H9 (cell line): ENCODE measurements around the gene SPOCK3. TPM values are rescaled to one million over a fixed set of nuclear protein-coding genes. Genes with fewer than 3 reads are reported as not detected.
A peak's percentile ranks its signal among the peaks of the same experiment; 100 is the strongest.
"Not testable (repeated sequence)": the region's sequence is repeated elsewhere in the genome, so short reads cannot be mapped to it uniquely, and the experiment has no call there.

Experiments
- DNase-seq: peaks from one replicate; pipeline ENCODE4 v3.0.0-alpha.2; 2017
- H2AFZ ChIP-seq: one replicate; pipeline ENCODE4 v1.6.1; 2013; ENCODE audit warnings: mild to moderate bottlenecking, low read length, control low read depth, moderate library complexity
- H2AK5ac ChIP-seq: 2 replicates; pipeline ENCODE4 v1.6.1; 2013; ENCODE audit warnings: low read length, control low read depth, mixed read lengths; ENCODE audit not compliant: insufficient read length
- H2BK120ac ChIP-seq: one replicate; pipeline ENCODE4 v1.6.1; 2013; ENCODE audit warnings: low read depth, mild to moderate bottlenecking, low read length, control low read depth, inconsistent platforms; ENCODE audit not compliant: poor library complexity, severe bottlenecking
- H2BK12ac ChIP-seq: 2 replicates; pipeline ENCODE4 v1.6.1; 2013; ENCODE audit warnings: low read length, control low read depth, mixed read lengths, low read depth; ENCODE audit not compliant: insufficient read length
- H2BK15ac ChIP-seq: 2 replicates; pipeline ENCODE4 v1.6.1; 2013; ENCODE audit warnings: low read depth, low read length, control low read depth
- H2BK20ac ChIP-seq: one replicate; pipeline ENCODE4 v1.6.1; 2013; ENCODE audit warnings: low read depth, mild to moderate bottlenecking, low read length, control low read depth, inconsistent platforms; ENCODE audit not compliant: poor library complexity, severe bottlenecking
- H2BK5ac ChIP-seq: 2 replicates; pipeline ENCODE4 v1.6.1; 2013; ENCODE audit warnings: low read length, control low read depth, mixed read lengths; ENCODE audit not compliant: insufficient read length
- H3K14ac ChIP-seq: 2 replicates; pipeline ENCODE4 v1.6.1; 2013; ENCODE audit warnings: low read length, control low read depth; ENCODE audit not compliant: insufficient read depth
- H3K18ac ChIP-seq: 2 replicates; pipeline ENCODE4 v1.6.1; 2013; ENCODE audit warnings: low read depth, mild to moderate bottlenecking, mixed read lengths, low read length, control low read depth; ENCODE audit not compliant: insufficient read length
- H3K23ac ChIP-seq: 2 replicates; pipeline ENCODE4 v1.6.1; 2013; ENCODE audit warnings: low read length, control low read depth, mixed read lengths, low read depth; ENCODE audit not compliant: insufficient read length
- H3K23me2 ChIP-seq: 2 replicates; pipeline ENCODE4 v1.6.1; 2013; ENCODE audit warnings: low read depth, mild to moderate bottlenecking, mixed read lengths, low read length, control low read depth; ENCODE audit not compliant: insufficient read length, poor library complexity, severe bottlenecking
- H3K27ac ChIP-seq: 2 replicates; pipeline ENCODE4 v1.5.1; 2013; ENCODE audit warnings: low read length, control low read depth, mixed read lengths, low read depth; ENCODE audit not compliant: insufficient read length
- H3K27me3 ChIP-seq: 2 replicates; pipeline ENCODE4 v1.6.1; 2013; ENCODE audit warnings: low read length, control low read depth, inconsistent platforms; ENCODE audit not compliant: insufficient read depth
- H3K4ac ChIP-seq: 2 replicates; pipeline ENCODE4 v1.6.1; 2013; ENCODE audit warnings: low read depth, mild to moderate bottlenecking, control low read depth, inconsistent platforms, low read length, moderate library complexity
- H3K4me1 ChIP-seq: 2 replicates; pipeline ENCODE4 v1.6.1; 2013; ENCODE audit warnings: low read length, control low read depth, inconsistent platforms; ENCODE audit not compliant: insufficient read depth
- H3K4me2 ChIP-seq: 2 replicates; pipeline ENCODE4 v1.6.1; 2013; ENCODE audit warnings: low read length, control low read depth, mixed read lengths; ENCODE audit not compliant: insufficient read length, insufficient read depth
- H3K56ac ChIP-seq: 2 replicates; pipeline ENCODE4 v1.6.1; 2013; ENCODE audit warnings: low read depth, mild to moderate bottlenecking, mixed read lengths, low read length, control low read depth; ENCODE audit not compliant: insufficient read length
- H3K79me1 ChIP-seq: 2 replicates; pipeline ENCODE4 v1.6.1; 2013; ENCODE audit warnings: low read depth, mild to moderate bottlenecking, moderate library complexity, low read length, control low read depth, inconsistent platforms; ENCODE audit not compliant: insufficient read depth, poor library complexity, severe bottlenecking
- H3K79me2 ChIP-seq: 2 replicates; pipeline ENCODE4 v1.6.1; 2013; ENCODE audit warnings: low read length, control low read depth, inconsistent platforms; ENCODE audit not compliant: insufficient read depth
- H3K9ac ChIP-seq: 2 replicates; pipeline ENCODE4 v1.6.1; 2013; ENCODE audit warnings: low read length, control low read depth, mixed read lengths; ENCODE audit not compliant: insufficient read length; ENCODE audit errors: extremely low read depth
- H3K9me3 ChIP-seq: one replicate; pipeline ENCODE4 v1.6.1; 2013; ENCODE audit warnings: low read depth, low read length, inconsistent platforms; ENCODE audit not compliant: control insufficient read depth
- H3T11ph ChIP-seq: one replicate; pipeline ENCODE4 v1.6.1; 2013; ENCODE audit warnings: mild to moderate bottlenecking, low read length, control low read depth, inconsistent platforms
- H4K20me1 ChIP-seq: one replicate; pipeline ENCODE4 v1.6.1; 2013; ENCODE audit not compliant: control insufficient read depth, insufficient read length, insufficient read depth
- H4K5ac ChIP-seq: 2 replicates; pipeline ENCODE4 v1.6.1; 2013; ENCODE audit warnings: low read depth, mild to moderate bottlenecking, mixed read lengths, low read length, control low read depth; ENCODE audit not compliant: insufficient read length
- H4K8ac ChIP-seq: replicated peaks from 2 replicates; pipeline ENCODE4 v1.6.1; 2013; ENCODE audit warnings: low read length, control low read depth, mixed read lengths, low read depth; ENCODE audit not compliant: insufficient read length
- H4K91ac ChIP-seq: 2 replicates; pipeline ENCODE4 v1.6.1; 2013; ENCODE audit warnings: low read depth, mild to moderate bottlenecking, moderate library complexity, mixed read lengths, low read length, control low read depth; ENCODE audit not compliant: insufficient read length
- H3K27ac Mint-ChIP-seq, 3 experiments: 2 replicates in 2 of 3; 3 replicates in 1 of 3; pipeline ENCODE4 v1.8.0; 2020 to 2021; ENCODE audit warnings: mixed read lengths in 3 of 3, mild to moderate bottlenecking in 1 of 3, moderate library complexity in 1 of 3
- H3K27me3 Mint-ChIP-seq: 2 replicates; pipeline ENCODE4 v1.8.0; 2021; ENCODE audit warnings: low read depth, mild to moderate bottlenecking, moderate library complexity, mixed read lengths
- H3K36me3 Mint-ChIP-seq, 3 experiments: 2 replicates in 2 of 3; 3 replicates in 1 of 3; pipeline ENCODE4 v1.8.0; 2020 to 2021; ENCODE audit warnings: low read depth in 3 of 3, mixed read lengths in 3 of 3; ENCODE audit not compliant: insufficient read depth in 1 of 3
- H3K4me1 Mint-ChIP-seq, 2 experiments: 2 replicates each; pipeline ENCODE4 v1.8.0; 2020; ENCODE audit warnings: mixed read lengths in 2 of 2
- H3K4me3 Mint-ChIP-seq, 2 experiments: 2 replicates in 1 of 2; 3 replicates in 1 of 2; pipeline ENCODE4 v1.8.0; 2020 to 2021; ENCODE audit warnings: mild to moderate bottlenecking in 2 of 2, mixed read lengths in 2 of 2, moderate library complexity in 1 of 2
- H3K9me3 Mint-ChIP-seq, 2 experiments: 2 replicates in 1 of 2; 3 replicates in 1 of 2; pipeline ENCODE4 v1.8.0; 2020; ENCODE audit warnings: mild to moderate bottlenecking in 2 of 2, mixed read lengths in 2 of 2, moderate library complexity in 1 of 2
- CTCF ChIP-seq: fragments of 200-600 bp; sonication (generic); conservative IDR thresholded peaks from 3 replicates; pipeline ENCODE4 v1.8.0; 2021; ENCODE audit warnings: antibody characterized with exemption, mild to moderate bottlenecking
- WGBS: extraction: QIAGEN DNeasy Blood & Tissue Kit; methylation state at CpG from one replicate; pipeline ENCODE4 v1.1.7; 2013; ENCODE audit warnings: missing lambda C conversion rate, low lambda C conversion rate, mixed read lengths; ENCODE audit not compliant: insufficient read length; ENCODE audit errors: extremely low coverage; 5-methylcytosine and 5-hydroxymethylcytosine counted together
- total RNA-seq: library from RNA; stranded (reverse); gene quantifications from 2 replicates; pipeline ENCODE4 v1.2.1, GENCODE V29; 2021

The SPOCK3 gene
- total RNA-seq, 1 experiment from 2014 or later = 0.28 TPM

DNA sequence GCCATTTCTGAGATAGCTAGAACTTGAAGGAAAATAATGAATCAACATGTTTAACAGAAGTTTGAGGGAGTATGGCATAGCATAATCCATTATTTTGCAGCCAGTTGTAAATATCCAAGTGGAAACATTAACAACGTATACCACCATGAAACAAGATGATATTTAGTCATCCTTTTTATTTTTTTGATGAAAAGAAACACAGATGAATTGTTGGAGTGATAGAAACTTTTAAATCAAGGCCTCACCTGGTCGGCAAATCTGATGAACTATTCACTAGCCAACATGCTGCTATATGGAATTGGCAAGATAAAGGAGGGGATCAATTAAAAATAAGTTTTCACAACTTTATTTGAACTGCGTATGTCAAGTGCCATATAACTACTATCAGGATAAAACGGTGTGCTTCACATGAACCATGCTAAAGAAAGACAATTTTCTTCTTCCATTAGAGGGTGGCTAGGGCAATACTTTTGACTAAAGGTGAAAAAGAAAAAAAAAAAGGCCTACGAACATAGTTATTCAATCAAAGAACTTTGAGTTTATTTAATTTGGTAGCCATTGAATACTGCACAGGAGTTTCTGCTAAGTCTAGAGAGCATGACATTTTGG lies 510.7 kb downstream of the SPOCK3 start:
- Histone ChIP-seq H3T11ph (no peak overlapping the region), H3K9me3 (no peaks in the 10 kb centered on the region), H4K20me1 (no peaks in the 10 kb centered on the region), H3K18ac (no peak overlapping the region), H4K5ac (no peak overlapping the region), H3K56ac (no peak overlapping the region), H2BK120ac (no peak overlapping the region), H2BK20ac (no peak overlapping the region), H4K91ac (no peak overlapping the region), H3K4me1 (no peaks in the 10 kb centered on the region; the same call in 1 of the 2 replicates), H3K23me2 (no peaks in the 10 kb centered on the region), H2BK5ac (no peak overlapping the region), H3K23ac (no peak overlapping the region), H2AK5ac (no peak overlapping the region), H3K27me3 (no peaks in the 10 kb centered on the region), H3K9ac (no peak overlapping the region), H2AFZ (no peak overlapping the region), H3K4me2 (no peak overlapping the region), H3K27ac (no peak overlapping the region), H3K14ac (no peak overlapping the region), H3K4ac (no peak overlapping the region), H2BK12ac (no peak overlapping the region), H3K79me1 (no peaks in the 10 kb centered on the region), H3K79me2 (no peaks in the 10 kb centered on the region), H2BK15ac (no peak overlapping the region), H4K8ac (no peak overlapping the region)
- DNase-seq = no peak
- no peak overlapping the region; a peak in 1 of 7 replicates for H3K27ac Mint-ChIP-seq
- no peak overlapping the region for H3K4me3 Mint-ChIP-seq
- no peak for TF ChIP-seq CTCF
- no peaks in the 10 kb centered on the region for H3K27me3 Mint-ChIP-seq
- H3K36me3 Mint-ChIP-seq = peaks cover 0 to 54% (median 9%) of the 10 kb centered on the region in 3 experiments; a peak in 6 of 7 replicates
- no CpG with 5 or more reads among the region's 5 CpGs for WGBS
- peaks cover 15 to 60% of the 10 kb centered on the region in 2 experiments for H3K4me1 Mint-ChIP-seq
- peaks cover 0 to 6% of the 10 kb centered on the region in 2 experiments; a peak in 4 of 5 replicates for H3K9me3 Mint-ChIP-seq

DNA sequence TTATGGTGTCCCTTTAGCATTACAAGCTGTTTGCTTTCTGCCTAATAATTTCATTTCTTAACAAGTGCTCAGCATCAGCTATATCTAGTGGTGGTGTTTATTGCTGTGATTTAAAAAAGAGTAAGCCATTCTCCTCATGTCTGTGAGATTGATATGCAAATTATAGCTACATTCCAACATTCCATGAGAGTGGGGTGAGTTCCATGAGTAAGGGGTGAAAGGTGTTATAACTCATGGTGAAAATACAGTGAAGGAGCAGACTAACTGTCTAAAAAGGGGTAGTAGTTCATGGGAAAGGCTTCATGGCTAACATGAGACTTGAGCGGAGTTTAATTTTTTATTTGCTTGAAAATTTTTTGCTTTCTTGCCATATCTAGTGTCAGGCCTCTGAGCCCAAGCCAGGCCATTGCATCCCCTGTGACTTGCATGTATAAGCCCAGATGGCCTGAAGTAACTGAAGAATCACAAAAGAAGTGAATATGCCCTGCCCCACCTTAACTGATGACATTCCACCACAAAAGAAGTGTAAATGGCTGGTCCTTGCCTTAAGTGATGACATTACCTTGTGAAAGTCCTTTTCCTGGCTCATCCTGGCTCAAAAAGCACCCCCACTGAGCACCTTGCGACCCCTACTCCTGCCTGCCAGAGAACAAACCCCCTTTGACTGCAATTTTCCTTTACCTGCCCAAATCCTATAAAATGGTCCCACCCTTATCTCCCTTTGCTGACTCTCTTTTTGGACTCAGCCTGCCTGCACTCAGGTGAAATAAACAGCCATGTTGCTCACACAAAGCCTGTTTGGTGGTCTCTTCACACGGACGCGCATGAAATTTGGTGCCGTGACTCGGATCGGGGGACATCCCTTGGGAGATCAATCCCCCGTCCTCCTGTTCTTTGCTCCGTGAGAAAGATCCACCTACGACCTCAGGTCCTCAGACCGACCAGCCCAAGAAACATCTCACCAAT lies 518.3 kb downstream of the SPOCK3 start:
- H3K4ac ChIP-seq, H4K20me1 ChIP-seq, H3T11ph ChIP-seq, H3K79me1 ChIP-seq, H3K14ac ChIP-seq, H4K91ac ChIP-seq, DNase-seq, H2AK5ac ChIP-seq, H2BK15ac ChIP-seq, H3K79me2 ChIP-seq, H2BK5ac ChIP-seq, H3K27me3 ChIP-seq, H3K9me3 ChIP-seq, H4K5ac ChIP-seq, H3K4me1 ChIP-seq, H4K8ac ChIP-seq, H3K23me2 ChIP-seq, H2BK20ac ChIP-seq, H3K27me3 Mint-ChIP-seq, H2BK12ac ChIP-seq, H2AFZ ChIP-seq, H3K23ac ChIP-seq, H3K56ac ChIP-seq, H3K18ac ChIP-seq, H3K9ac ChIP-seq, H2BK120ac ChIP-seq: not testable (repeated sequence)
- no CpG with 5 or more reads among the region's 12 CpGs for WGBS
- peaks cover 35 to 51% (median 42%) of the 10 kb centered on the region in 3 experiments for H3K36me3 Mint-ChIP-seq
- H3K4me3 Mint-ChIP-seq = peak overlapping the region in 1 of 2 experiments; percentile 80; a peak in 2 of 5 replicates
- peak overlapping the region; percentile 39 for H3K4me2 ChIP-seq
- H3K27ac Mint-ChIP-seq = peak overlapping the region; percentile 49 to 96 (median 96)
- H3K4me1 Mint-ChIP-seq = peaks cover 20 to 68% of the 10 kb centered on the region in 2 experiments
- H3K9me3 Mint-ChIP-seq = peaks cover 32 to 50% of the 10 kb centered on the region in 2 experiments
- peak overlapping the region; percentile 96 for H3K27ac ChIP-seq
